ENCODE measurements around the gene SPACA7. TPM values are rescaled to one million over a fixed set of nuclear protein-coding genes. Genes with fewer than 3 reads are reported as not detected.

The SPACA7 gene
- not detected for total RNA-seq
- polyA plus RNA-seq: not detected
- long read RNA-seq, donor 1: 0 reads
- long read RNA-seq, donor 2: 0 reads
- long read RNA-seq, donor 3: 0 reads
- long read RNA-seq, donor 4: 0 reads
- long read RNA-seq, donor 5: 0 reads

DNA sequence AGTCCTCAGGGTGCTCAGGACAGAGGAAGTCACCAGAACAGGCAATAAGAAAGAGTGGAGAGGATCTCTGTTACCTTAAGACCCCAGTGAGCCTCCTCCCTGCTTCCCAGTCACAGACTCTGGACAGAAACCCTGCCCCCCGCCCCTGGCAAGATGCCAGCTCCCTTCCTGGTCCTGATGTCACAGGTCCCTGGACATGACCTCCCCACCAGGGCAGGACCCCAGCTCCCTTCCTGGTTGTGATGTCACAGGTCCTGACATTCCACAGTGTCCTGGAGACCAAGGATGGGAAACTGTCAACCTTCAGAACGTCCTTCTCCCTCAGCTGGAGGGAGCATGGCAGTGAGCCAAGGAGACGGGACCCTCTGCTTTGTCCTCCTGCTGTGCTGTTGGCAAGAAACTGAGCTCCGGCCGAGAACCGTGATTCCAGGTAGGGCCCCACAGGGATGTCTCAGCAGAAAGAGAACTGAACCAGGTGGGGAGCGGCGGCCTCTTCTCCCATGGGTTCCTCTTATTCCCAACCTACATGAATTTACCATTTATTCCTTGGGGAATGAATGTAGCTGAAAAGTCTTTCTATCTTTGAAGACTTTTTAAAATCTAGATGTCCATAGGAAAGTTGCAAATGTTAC lies at the start of gene SPACA7:
SPACA7 (plus strand) TSS at position 306 of the 632 bp plus-strand sequence; CDS start at position 337, 31 bp downstream.
- DNase-seq (no peak), ATAC-seq (ENCODE audit: insufficient read depth, low FRiP score) (no peak)
- H3K9me3 ChIP-seq (ENCODE audit: control insufficient read depth in 4 of 4, insufficient read depth in 3 of 4, low read length in 3 of 4): peaks cover 0 to 9% (median 1%) of the 10 kb centered on the region in 4 donors
- peaks cover 0 to 5% (median 0%) of the 10 kb centered on the region in 3 donors for H3K27me3 ChIP-seq (ENCODE audit: control insufficient read depth in 3 of 3, insufficient read depth in 3 of 3, low read length in 2 of 3)
- no peaks in the 10 kb centered on the region for H3K4me1 ChIP-seq (ENCODE audit: control insufficient read depth in 5 of 5, insufficient read depth in 5 of 5, low read length in 5 of 5)
- no peak within 1 kb of the TSS for H3K4me3 ChIP-seq
- TF ChIP-seq, protein P1, sequence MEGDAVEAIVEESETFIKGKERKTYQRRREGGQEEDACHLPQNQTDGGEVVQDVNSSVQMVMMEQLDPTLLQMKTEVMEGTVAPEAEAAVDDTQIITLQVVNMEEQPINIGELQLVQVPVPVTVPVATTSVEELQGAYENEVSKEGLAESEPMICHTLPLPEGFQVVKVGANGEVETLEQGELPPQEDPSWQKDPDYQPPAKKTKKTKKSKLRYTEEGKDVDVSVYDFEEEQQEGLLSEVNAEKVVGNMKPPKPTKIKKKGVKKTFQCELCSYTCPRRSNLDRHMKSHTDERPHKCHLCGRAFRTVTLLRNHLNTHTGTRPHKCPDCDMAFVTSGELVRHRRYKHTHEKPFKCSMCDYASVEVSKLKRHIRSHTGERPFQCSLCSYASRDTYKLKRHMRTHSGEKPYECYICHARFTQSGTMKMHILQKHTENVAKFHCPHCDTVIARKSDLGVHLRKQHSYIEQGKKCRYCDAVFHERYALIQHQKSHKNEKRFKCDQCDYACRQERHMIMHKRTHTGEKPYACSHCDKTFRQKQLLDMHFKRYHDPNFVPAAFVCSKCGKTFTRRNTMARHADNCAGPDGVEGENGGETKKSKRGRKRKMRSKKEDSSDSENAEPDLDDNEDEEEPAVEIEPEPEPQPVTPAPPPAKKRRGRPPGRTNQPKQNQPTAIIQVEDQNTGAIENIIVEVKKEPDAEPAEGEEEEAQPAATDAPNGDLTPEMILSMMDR (IDR thresholded peaks at IDR 0.05; ENCODE audit: control extremely low read depth, extremely low read depth): no peak
- no peaks in the 10 kb centered on the region for H3K36me3 ChIP-seq (ENCODE audit: control insufficient read depth in 4 of 4, insufficient read depth in 4 of 4, low read length in 4 of 4)
- H3K27ac ChIP-seq (ENCODE audit: low read depth in 1 of 2, low read length in 1 of 2): no peak within 1 kb of the TSS
- H3K9ac ChIP-seq (ENCODE audit: insufficient read depth in 1 of 2, low read length in 2 of 2): no peak within 1 kb of the TSS
- 79 to 80% methylated on average over 8 of the region's 8 CpGs for WGBS, 2 donors

DNA sequence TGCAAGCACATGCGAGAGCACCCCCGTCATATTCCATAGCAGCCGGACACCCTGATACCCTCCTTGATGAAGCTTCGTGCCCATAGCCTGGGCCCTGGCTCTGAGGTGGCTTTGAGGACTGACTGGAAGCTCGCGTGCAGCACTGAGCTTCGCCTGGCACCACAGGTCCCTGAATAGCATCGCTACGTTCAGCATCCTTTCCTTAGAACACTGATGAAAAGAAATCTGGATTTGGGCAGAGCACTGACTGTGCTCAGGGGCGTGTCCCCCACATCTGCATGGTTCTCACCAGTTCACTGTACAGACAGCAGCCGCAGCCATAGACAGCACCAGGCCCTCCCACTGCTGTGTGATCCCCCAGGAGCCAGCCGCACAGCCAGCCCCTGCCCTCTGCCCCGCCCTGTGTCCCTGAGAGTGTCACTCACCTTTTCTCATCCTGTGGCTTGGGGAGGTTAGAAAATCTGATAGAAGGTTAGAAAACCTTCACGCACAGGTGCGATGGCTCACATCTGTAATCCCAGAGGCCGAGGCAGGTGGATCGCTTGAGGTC lies 49.3 kb upstream of the SPACA7 start:
- H3K27ac ChIP-seq (ENCODE audit: low read depth in 1 of 2, low read length in 1 of 2): no peak overlapping the region
- 84 to 87% methylated on average over 17 of the region's 17 CpGs for WGBS, 2 donors
- TF ChIP-seq, protein P1 (IDR thresholded peaks at IDR 0.05; ENCODE audit: control extremely low read depth, extremely low read depth): no peak
- no peak for DNase-seq
- H3K27me3 ChIP-seq (ENCODE audit: control insufficient read depth in 3 of 3, insufficient read depth in 3 of 3, low read length in 2 of 3): peaks cover 0 to 72% (median 30%) of the 10 kb centered on the region in 3 donors
- H3K9me3 ChIP-seq (ENCODE audit: control insufficient read depth in 4 of 4, insufficient read depth in 3 of 4, low read length in 3 of 4): peaks cover 0 to 2% (median 0%) of the 10 kb centered on the region in 4 donors
- ATAC-seq (ENCODE audit: insufficient read depth, low FRiP score): no peak
- no peaks in the 10 kb centered on the region for H3K36me3 ChIP-seq (ENCODE audit: control insufficient read depth in 4 of 4, insufficient read depth in 4 of 4, low read length in 4 of 4)
- no peak overlapping the region for H3K4me3 ChIP-seq
- no peak overlapping the region for H3K9ac ChIP-seq (ENCODE audit: insufficient read depth in 1 of 2, low read length in 2 of 2)
- peaks cover 0 to 8% (median 0%) of the 10 kb centered on the region in 5 donors for H3K4me1 ChIP-seq (ENCODE audit: control insufficient read depth in 5 of 5, insufficient read depth in 5 of 5, low read length in 5 of 5)

DNA sequence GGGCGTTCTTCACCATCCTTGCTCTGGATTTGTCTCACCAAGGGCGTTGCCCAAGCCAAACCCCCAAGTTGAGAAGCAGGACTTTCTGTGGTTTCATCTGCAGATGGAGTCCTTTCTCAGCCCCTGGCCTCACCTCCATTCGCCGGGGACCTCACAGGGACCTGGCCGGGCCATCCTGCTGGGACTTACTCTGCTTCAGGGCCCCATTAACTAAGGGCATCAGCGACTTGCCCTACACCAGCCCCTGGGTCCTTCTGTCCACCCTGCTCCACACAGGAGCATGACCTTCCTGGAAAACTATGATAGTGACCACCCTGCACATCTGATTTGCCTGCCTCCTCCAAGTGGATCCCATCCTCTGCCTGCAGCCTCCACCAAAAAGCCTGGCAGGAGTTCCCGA lies 47.2 kb upstream of the SPACA7 start:
- WGBS, 2 donors: 80 to 89% methylated on average over 7 of the region's 7 CpGs
- H3K9me3 ChIP-seq (ENCODE audit: control insufficient read depth in 4 of 4, insufficient read depth in 3 of 4, low read length in 3 of 4): no peaks in the 10 kb centered on the region
- DNase-seq: no peak
- TF ChIP-seq, protein P1 (IDR thresholded peaks at IDR 0.05; ENCODE audit: control extremely low read depth, extremely low read depth): no peak
- no peaks in the 10 kb centered on the region for H3K36me3 ChIP-seq (ENCODE audit: control insufficient read depth in 4 of 4, insufficient read depth in 4 of 4, low read length in 4 of 4)
- no peak overlapping the region for H3K27ac ChIP-seq (ENCODE audit: low read depth in 1 of 2, low read length in 1 of 2)
- H3K4me1 ChIP-seq (ENCODE audit: control insufficient read depth in 5 of 5, insufficient read depth in 5 of 5, low read length in 5 of 5): peaks cover 0 to 8% (median 0%) of the 10 kb centered on the region in 5 donors
- H3K27me3 ChIP-seq (ENCODE audit: control insufficient read depth in 3 of 3, insufficient read depth in 3 of 3, low read length in 2 of 3): peaks cover 0 to 78% (median 42%) of the 10 kb centered on the region in 3 donors
- ATAC-seq (ENCODE audit: insufficient read depth, low FRiP score): no peak
- H3K4me3 ChIP-seq: no peak overlapping the region
- no peak overlapping the region for H3K9ac ChIP-seq (ENCODE audit: insufficient read depth in 1 of 2, low read length in 2 of 2)

Data from lung (tissue), 16 donors.